ENCODE results near the gene AMFR. TPM values are rescaled to one million over a fixed set of nuclear protein-coding genes. Genes with fewer than 3 reads are reported as not detected.

The AMFR gene
- total and polyA plus RNA-seq, 2 of the 8 experiments (the other 6 are each of a cell fraction or from before 2014, with no cell fraction given) = 18.6 to 21.7 TPM

DNA sequence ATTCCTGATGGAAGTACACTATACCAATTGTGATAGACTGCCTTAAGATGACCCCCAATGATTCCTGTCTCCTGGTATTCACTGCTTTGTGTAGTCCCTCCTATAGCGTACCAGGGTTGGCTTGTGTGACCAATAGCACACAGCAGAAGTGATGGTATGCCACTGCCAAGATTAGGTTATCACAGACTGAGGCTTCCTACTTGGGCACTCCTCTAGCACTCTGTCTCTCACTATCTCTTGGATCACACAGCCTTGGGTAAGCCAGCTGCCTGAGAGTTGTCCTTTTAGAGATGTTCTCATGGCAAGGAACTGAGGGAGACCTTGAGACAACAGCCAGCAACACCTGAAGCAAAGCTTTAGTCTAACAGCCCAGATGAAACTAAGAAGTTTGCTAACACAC is 12.7 kb upstream of the AMFR start:
- no peak overlapping the region for H2BK5ac ChIP-seq (ENCODE audit: low read depth, low read length)
- H3K14ac ChIP-seq (ENCODE audit: insufficient read length) = no peak overlapping the region
- no peak overlapping the region for H3K56ac ChIP-seq (replicated peaks; ENCODE audit: insufficient read length, low read depth, low read length)
- no peak overlapping the region for H3K4me2 ChIP-seq (ENCODE audit: insufficient read depth in 1 of 2, low read depth in 2 of 2, low read length in 2 of 2)
- WGBS, 2 experiments (ENCODE audit: extremely low coverage in 1 of 2, insufficient coverage in 1 of 2, insufficient read length in 1 of 2, insufficient replicate concordance in 2 of 2, low coverage in 1 of 2, low lambda C conversion rate in 2 of 2, missing lambda C conversion rate in 1 of 2) = 100% methylated on average over 1 of the region's 1 CpG; no CpG with 5 or more reads in 1 of the 2 experiments
- H2AFZ ChIP-seq (ENCODE audit: low read length) = no peak overlapping the region
- no peak overlapping the region for H2BK12ac ChIP-seq (ENCODE audit: low read depth, low read length)
- no peak overlapping the region for H2BK120ac ChIP-seq (replicated peaks; ENCODE audit: low read depth, low read length)
- no peaks in the 10 kb centered on the region for H3K4me1 ChIP-seq (replicated peaks in 1 of 4; ENCODE audit: control insufficient read depth in 3 of 4, insufficient read depth in 4 of 4, low read length in 3 of 4)
- H3K79me1 ChIP-seq (ENCODE audit: low read depth, low read length) = no peaks in the 10 kb centered on the region
- H2BK20ac ChIP-seq (ENCODE audit: low read length) = no peak overlapping the region
- H3K9me3 ChIP-seq (ENCODE audit: insufficient read depth in 2 of 2, low read depth in 1 of 2, low read length in 1 of 2) = no peaks in the 10 kb centered on the region
- no peak overlapping the region for H3K18ac ChIP-seq (ENCODE audit: extremely low read depth, low read length)
- H2BK15ac ChIP-seq (ENCODE audit: low read length) = no peak overlapping the region
- no peak overlapping the region for H3K27ac ChIP-seq (ENCODE audit: low read depth, low read length)
- FAIRE-seq (no peak), DNase-seq (ENCODE audit: low read depth in 1 of 2, low spot score in 2 of 2) (no peak)
- peaks cover 14 to 61% (median 39%) of the 10 kb centered on the region in 4 experiments; a peak in 7 of 8 replicates for H3K36me3 ChIP-seq (ENCODE audit: control insufficient read depth in 2 of 4, insufficient read depth in 4 of 4, low read length in 3 of 4)
- no peak overlapping the region for H3K4me3 ChIP-seq (ENCODE audit: extremely low read depth in 1 of 4, insufficient read depth in 2 of 4, low read depth in 3 of 4, low read length in 4 of 4)
- no peaks in the 10 kb centered on the region for H4K20me1 ChIP-seq (replicated peaks in 1 of 2; ENCODE audit: control insufficient read depth in 1 of 2, insufficient read depth in 2 of 2, low read length in 2 of 2)
- no peak overlapping the region for H3K4ac ChIP-seq (replicated peaks; ENCODE audit: insufficient read length, low read depth, low read length)
- no peaks in the 10 kb centered on the region for H3K23me2 ChIP-seq (ENCODE audit: low read depth, low read length)
- no peak overlapping the region for H4K91ac ChIP-seq (replicated peaks; ENCODE audit: insufficient read length, low read length)
- no peaks in the 10 kb centered on the region for H3K27me3 ChIP-seq (replicated peaks in 1 of 4; ENCODE audit: control insufficient read depth in 3 of 4, extremely low read depth in 1 of 4, insufficient read depth in 3 of 4, low read length in 3 of 4)
- H4K8ac ChIP-seq (ENCODE audit: extremely low read depth, insufficient read depth, low read length) = no peak overlapping the region
- peaks cover 0 to 6% of the 10 kb centered on the region in 2 experiments; a peak in 1 of 4 replicates for H3K79me2 ChIP-seq (ENCODE audit: control insufficient read depth in 1 of 2, insufficient read depth in 2 of 2, low read length in 2 of 2)
- no peak overlapping the region for H3K23ac ChIP-seq (ENCODE audit: insufficient read length)
- no peak overlapping the region for H3K9ac ChIP-seq (replicated peaks in 1 of 4; ENCODE audit: extremely low read depth in 1 of 4, low read depth in 3 of 4, low read length in 3 of 4)
- H2AK5ac ChIP-seq (ENCODE audit: low read depth, low read length) = no peak overlapping the region
- no peak overlapping the region for H4K5ac ChIP-seq (ENCODE audit: insufficient read length, low read depth, low read length)
- CTCF ChIA-PET (ENCODE audit: partially characterized antibody) = no interaction called here
- POLR2A ChIA-PET (ENCODE audit: partially characterized antibody) = interaction anchor here (1.1 to 1.8 kb wide), 2 partner anchors 10 to 13 kb away, joined by 3 to 7 read pairs; partner anchors contain the start of genes NUDT21 and OGFOD1
- TF ChIP-seq BRCA1 (IDR thresholded peaks at IDR 0.05; ENCODE audit: low read depth, low read length) (no peak), RNF2 (IDR thresholded peaks at IDR 0.05; ENCODE audit: borderline replicate concordance, low read depth, low read length, missing control alignments, poor library complexity, severe bottlenecking) (no peak), BCL11A (IDR thresholded peaks at IDR 0.05; ENCODE audit: low read depth in 2 of 2, low read length in 2 of 2) (no peak)
